Spleen (tissue), 11 donors: Measurements from ENCODE around the gene CHKA. TPM values are rescaled to one million over a fixed set of nuclear protein-coding genes. Genes with fewer than 3 reads are reported as not detected.

Experiments
- DNase-seq: peaks from one replicate; pipeline ENCODE4 v3.0.0-alpha.2; 2020
- H3K27ac ChIP-seq, 8 donors: fragments of 200-600 bp; sonication (generic) in 7 of 8; 1 replicate in 4 of 8; 2 replicates in 4 of 8; pipeline versions ENCODE4 v1.5.0 to v1.8.0; 2016 to 2021; ENCODE audit warnings: inconsistent platforms in 4 of 8, mild to moderate bottlenecking in 4 of 8, moderate library complexity in 1 of 8
- H3K27me3 ChIP-seq, 7 donors: fragments of 200-600 bp; sonication (generic) in 6 of 7; replicated peaks in 1 of 7; 1 replicate in 4 of 7; 2 replicates in 3 of 7; pipeline versions ENCODE4 v1.5.0 to v1.8.0; 2016 to 2021; ENCODE audit warnings: inconsistent platforms in 3 of 7, mild to moderate bottlenecking in 1 of 7
- H3K36me3 ChIP-seq, 6 donors: fragments of 200-600 bp; sonication (generic) in 5 of 6; 1 replicate in 4 of 6; 2 replicates in 2 of 6; pipeline versions ENCODE4 v1.5.0 to v1.8.0; 2016 to 2021; ENCODE audit warnings: inconsistent platforms in 2 of 6
- H3K4me1 ChIP-seq, 6 donors: fragments of 200-600 bp; sonication (generic) in 5 of 6; 1 replicate in 3 of 6; 2 replicates in 3 of 6; pipeline versions ENCODE4 v1.5.0 to v1.8.0; 2016 to 2021; ENCODE audit warnings: inconsistent platforms in 3 of 6
- H3K4me3 ChIP-seq, 8 donors: fragments of 200-600 bp; sonication (generic) in 7 of 8; 1 replicate in 4 of 8; 2 replicates in 4 of 8; pipeline versions ENCODE4 v1.5.0 to v1.8.0; 2016 to 2021; ENCODE audit warnings: inconsistent platforms in 4 of 8, mild to moderate bottlenecking in 4 of 8, moderate library complexity in 2 of 8
- H3K9me3 ChIP-seq, 8 donors: fragments of 200-600 bp; sonication (generic) in 7 of 8; 1 replicate in 4 of 8; 2 replicates in 4 of 8; pipeline versions ENCODE4 v1.5.0 to v1.8.0; 2016 to 2021; ENCODE audit warnings: inconsistent platforms in 4 of 8
- CTCF ChIP-seq, 11 experiments: fragments of 200-600 bp in 7 of 11; fragments of 450-650 bp in 4 of 11; sonication (generic) in 4 of 11; IDR thresholded peaks in 8 of 11; conservative IDR thresholded peaks in 3 of 11; 1 replicate in 7 of 11; 2 replicates in 4 of 11; pipeline versions ENCODE4 v1.4.0 to v1.8.0; 2016 to 2021; ENCODE audit warnings: antibody characterized with exemption in 11 of 11, inconsistent platforms in 4 of 11, mild to moderate bottlenecking in 1 of 11
- POLR2A ChIP-seq, 3 donors: fragments of 450-650 bp; IDR thresholded peaks; one replicate each; pipeline ENCODE4 v1.5.1; 2017; ENCODE audit warnings: antibody characterized with exemption in 3 of 3, mild to moderate bottlenecking in 1 of 3
- POLR2AphosphoS5 ChIP-seq, 3 donors: sonication (generic); formaldehyde crosslinking; IDR thresholded peaks; one replicate each; pipeline ENCODE4 v1.5.1; 2017; ENCODE audit warnings: antibody characterized with exemption in 3 of 3
- WGBS, 5 donors: extraction: QIAGEN DNeasy Blood & Tissue Kit in 3 of 5; methylation state at CpG; one replicate each; pipeline versions ENCODE4 v1.1.5 to v1.1.7; 2013 to 2018; 5-methylcytosine and 5-hydroxymethylcytosine counted together
- intact Hi-C: fragments of 100-400 bp; cut with DNase I; formaldehyde crosslinking; loops from one replicate; pipeline ENCODE4 v1.15.0; 2023; ENCODE audit warnings: low total_unique reads
- polyA plus RNA-seq, 3 donors: library from polyadenylated mRNA; stranded (reverse); fragments of 200-250 nt; gene quantifications; one replicate each; pipeline ENCODE4 v1.2.1, GENCODE V29; 2013
- total RNA-seq, 7 donors: library from RNA; depleted of rRNA in 3 of 7; stranded (reverse); fragments of >200 nt in 3 of 7; fragmentation: NEBNext Ultra II Directional in 4 of 7; extraction: Animal tissue kit (Norgen Biotek cat#: 25700) in 4 of 7; gene quantifications; one replicate each; pipeline versions ENCODE4 v1.1.0 to v1.2.1, GENCODE V29; 2016 to 2021
- donor health status: healthy with polysubstance abuse.
- donor health status: DM: no; HTN: no; CAD: no; lungs with moderate emphysema.
- donor health status: DM: no; HTN: no; CAD: no.
- donor health status: Bipolar disorder and iron deficiency.
- donor health status: healthy.
- donor health status: DM: no; HTN: no; CAD: no.
- donor health status: DM: yes; HTN: yes; CAD: no.

The CHKA gene
- total and polyA plus RNA-seq, 10 donors: 19.7 to 76.1 (median 33.4) TPM

DNA sequence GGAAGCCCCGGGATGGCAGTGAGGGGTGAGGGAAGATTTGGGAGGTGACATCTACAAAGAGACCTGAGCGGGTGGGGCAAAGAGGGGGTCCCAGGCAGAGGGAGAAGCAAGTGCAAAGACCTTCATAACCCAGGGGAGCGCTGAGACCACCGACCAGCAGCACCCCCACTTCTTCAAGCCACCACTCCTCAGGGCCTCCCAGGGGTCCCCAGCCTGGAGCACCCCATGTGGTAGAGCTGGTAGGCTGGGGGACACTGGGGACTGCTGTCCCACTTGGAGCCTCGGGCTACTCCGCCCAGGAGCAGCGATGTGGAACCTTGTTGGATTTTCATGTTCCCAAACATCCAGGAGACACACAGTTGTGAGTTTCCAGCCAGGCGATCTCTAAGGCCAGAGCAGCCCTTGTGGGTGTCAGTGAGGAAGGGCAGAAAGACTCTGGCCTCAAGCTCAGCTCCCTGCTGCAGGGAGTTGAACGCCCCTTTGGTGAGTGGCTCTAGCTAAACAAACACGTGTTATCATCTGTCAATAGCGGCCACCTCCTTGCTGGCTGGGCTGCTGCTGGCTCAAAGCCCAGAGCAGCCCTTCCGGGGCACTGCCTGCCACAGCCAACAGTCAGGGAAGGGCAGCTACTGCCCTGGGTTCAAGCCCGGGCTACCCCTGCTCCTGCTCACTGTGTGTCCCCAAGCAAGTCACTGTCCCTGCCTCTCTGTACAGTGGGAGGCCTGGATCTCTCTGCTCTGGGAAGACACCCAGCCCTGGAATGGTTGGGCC is 25.7 kb upstream of the CHKA start:
- peak overlapping the region in 2 of 8 donors; percentile 51 to 58 for H3K27ac ChIP-seq
- H3K4me1 ChIP-seq: peaks cover 0 to 45% (median 29%) of the 10 kb centered on the region in 6 donors
- 54 to 70% (median 60%) methylated on average over 8 to 13 of the region's 13 CpGs for WGBS, 5 donors
- no peaks in the 10 kb centered on the region for H3K27me3 ChIP-seq
- peak; percentile 18 to 33 (median 33) for TF ChIP-seq POLR2AphosphoS5 (IDR thresholded peaks at IDR 0.05)
- TF ChIP-seq POLR2A (IDR thresholded peaks at IDR 0.05): no peak
- no peaks in the 10 kb centered on the region for H3K36me3 ChIP-seq
- H3K4me3 ChIP-seq: no peak overlapping the region
- no peaks in the 10 kb centered on the region for H3K9me3 ChIP-seq
- intact Hi-C loops: no loop called here
- DNase-seq: no peak

DNA sequence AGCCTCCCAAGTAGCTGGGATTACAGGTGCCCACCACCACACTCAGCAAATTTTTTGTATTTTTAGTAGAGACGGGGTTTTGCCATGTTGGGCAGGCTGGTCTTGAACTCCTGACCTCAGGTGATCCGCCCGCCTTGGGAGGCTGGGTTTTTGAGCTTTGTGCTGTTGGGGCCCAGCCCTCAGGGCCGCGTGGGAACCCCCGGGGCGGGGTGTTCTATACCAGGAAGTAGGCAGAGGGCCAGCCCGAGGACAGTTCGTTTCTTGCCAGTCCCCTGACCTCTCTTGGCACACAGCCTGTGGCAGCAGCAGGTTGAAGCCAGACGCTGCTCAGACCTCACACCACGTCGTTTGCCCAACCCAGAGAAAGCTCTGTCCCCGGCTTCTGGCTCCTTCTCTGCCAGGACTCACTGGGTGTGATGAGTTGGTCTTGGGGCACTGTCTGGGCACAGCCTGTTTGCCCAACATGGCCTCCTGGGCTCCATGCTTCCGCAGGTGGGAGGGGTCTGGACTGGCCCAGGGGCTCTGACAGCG is 24.9 kb upstream of the CHKA start:
- Histone ChIP-seq H3K9me3 (no peaks in the 10 kb centered on the region), H3K36me3 (no peaks in the 10 kb centered on the region), H3K27me3 (no peaks in the 10 kb centered on the region), H3K27ac (peak overlapping the region in 3 of 8 donors; percentile 8 to 58 (median 32)), H3K4me3 (no peak overlapping the region), H3K4me1 (peaks cover 0 to 53% (median 38%) of the 10 kb centered on the region in 6 donors)
- DNase-seq: peak; percentile 91
- intact Hi-C loops: no loop called here
- WGBS, 5 donors: 31 to 52% (median 35%) methylated on average over 9 to 15 of the region's 15 CpGs
- peak; percentile 72 for TF ChIP-seq POLR2AphosphoS5 (IDR thresholded peaks at IDR 0.05)
- TF ChIP-seq CTCF (IDR thresholded peaks at IDR 0.05 in 8 of 11, conservative IDR thresholded peaks at IDR 0.05 in 3 of 11): no peak

GRCh38 chr11:68145120-68145866 is 24.1 kb upstream of the CHKA start:
- DNase-seq: no peak
- Histone ChIP-seq H3K9me3 (no peaks in the 10 kb centered on the region), H3K4me3 (no peak overlapping the region), H3K27ac (peak overlapping the region in 1 of 8 donors; percentile 58), H3K4me1 (peaks cover 0 to 61% (median 41%) of the 10 kb centered on the region in 6 donors), H3K27me3 (no peaks in the 10 kb centered on the region), H3K36me3 (no peaks in the 10 kb centered on the region)
- intact Hi-C loops: no loop called here
- 75 to 91% (median 77%) methylated on average over 14 of the region's 14 CpGs for WGBS, 5 donors
- TF ChIP-seq POLR2AphosphoS5 (IDR thresholded peaks at IDR 0.05) (no peak), POLR2A (IDR thresholded peaks at IDR 0.05) (no peak), CTCF (IDR thresholded peaks at IDR 0.05 in 8 of 11, conservative IDR thresholded peaks at IDR 0.05 in 3 of 11) (no peak)

DNA sequence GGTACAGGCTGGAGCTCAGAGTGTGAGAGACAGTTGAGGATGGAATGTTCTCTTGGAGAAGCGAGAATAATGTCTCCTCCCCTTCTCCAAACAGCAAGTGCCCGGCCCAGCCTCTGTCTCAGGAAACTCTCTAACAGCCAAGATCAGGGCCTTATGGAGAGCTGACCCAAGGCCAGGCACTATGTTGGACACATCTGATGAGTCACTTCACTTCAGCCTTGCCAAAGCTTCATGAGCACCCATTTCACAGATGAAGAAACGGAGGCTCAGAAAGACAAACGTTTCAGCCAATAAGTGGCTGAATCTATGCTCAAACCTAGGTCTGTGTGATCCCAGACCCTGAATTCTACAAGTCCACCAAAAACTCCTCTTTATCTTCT is 22.1 kb upstream of the CHKA start:
- no peak for DNase-seq
- no peaks in the 10 kb centered on the region for H3K27me3 ChIP-seq
- 78 to 88% (median 81%) methylated on average over 4 of the region's 4 CpGs for WGBS, 5 donors
- H3K4me1 ChIP-seq: peaks cover 0 to 61% (median 41%) of the 10 kb centered on the region in 6 donors
- no peak overlapping the region for H3K4me3 ChIP-seq
- intact Hi-C loops: no loop called here
- no peak overlapping the region for H3K27ac ChIP-seq
- no peaks in the 10 kb centered on the region for H3K9me3 ChIP-seq
- TF ChIP-seq POLR2AphosphoS5 (IDR thresholded peaks at IDR 0.05) (no peak), CTCF (IDR thresholded peaks at IDR 0.05 in 8 of 11, conservative IDR thresholded peaks at IDR 0.05 in 3 of 11) (no peak), POLR2A (IDR thresholded peaks at IDR 0.05) (no peak)
- H3K36me3 ChIP-seq: no peaks in the 10 kb centered on the region
